ENCODE results near the gene ALAD.
A peak's percentile ranks its signal among the peaks of the same experiment; 100 is the strongest.
"Not testable (repeated sequence)": the region's sequence is repeated elsewhere in the genome, so short reads cannot be mapped to it uniquely, and the experiment has no call there.

The ALAD gene

DNA sequence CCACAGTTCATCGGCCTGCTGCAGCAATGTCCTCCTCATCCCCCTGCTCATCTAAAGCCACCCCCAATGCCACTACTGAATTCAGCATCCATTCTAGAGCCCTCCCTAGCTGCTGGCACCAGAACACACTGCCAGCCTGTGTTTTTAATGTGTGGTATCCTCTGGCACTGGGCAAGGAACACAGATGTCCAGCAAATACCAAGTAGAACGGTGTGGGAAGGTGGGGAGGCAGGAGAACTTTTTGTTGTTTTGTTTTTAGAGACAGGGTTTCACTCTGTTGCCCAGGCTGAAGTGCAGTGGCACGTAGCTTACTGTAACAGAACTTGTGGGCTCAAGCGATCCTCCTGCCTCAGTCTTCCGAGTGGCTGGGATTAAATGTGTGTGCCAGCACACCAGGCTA is 29.0 kb downstream of the ALAD start:
- no peak for DNase-seq

DNA sequence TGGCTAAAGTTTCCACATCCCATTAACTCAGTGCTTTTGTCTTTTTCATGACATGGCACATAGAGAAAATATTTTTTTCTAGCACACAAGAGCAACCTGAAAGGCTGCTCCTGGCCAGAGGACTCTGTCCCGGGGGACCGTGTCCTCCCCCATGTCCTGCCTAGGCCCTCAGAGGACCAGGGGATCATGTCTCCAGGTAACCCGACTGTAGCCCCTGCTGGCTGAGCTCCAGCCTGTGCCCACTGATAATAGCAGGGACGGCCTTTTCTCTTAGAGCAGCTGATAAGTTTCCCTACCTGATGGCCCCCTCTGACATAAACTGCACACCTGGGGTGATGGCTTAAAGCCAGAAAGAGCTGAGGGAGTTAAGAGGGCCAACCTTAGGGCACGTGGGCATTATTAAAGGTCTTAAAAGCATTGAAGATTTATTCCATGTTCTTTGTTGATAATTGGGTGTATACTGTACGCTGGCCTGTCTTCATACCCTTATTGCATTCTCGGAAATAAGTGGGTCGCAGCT is 30.2 kb downstream of the ALAD start:
- DNase-seq, result no peak

DNA sequence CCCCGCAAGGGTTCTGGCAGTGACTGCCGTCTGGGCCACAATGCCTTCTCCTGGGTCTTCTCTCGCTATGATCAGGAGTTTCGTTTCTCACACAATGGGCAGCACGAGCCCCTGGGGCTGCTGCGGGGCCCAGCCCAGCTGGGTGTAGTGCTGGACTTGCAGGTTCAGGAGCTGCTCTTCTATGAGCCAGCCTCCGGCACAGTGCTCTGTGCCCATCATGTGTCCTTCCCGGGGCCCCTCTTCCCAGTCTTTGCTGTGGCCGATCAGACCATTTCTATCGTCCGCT is 31.3 kb downstream of the ALAD start:
- no peak for DNase-seq

DNA sequence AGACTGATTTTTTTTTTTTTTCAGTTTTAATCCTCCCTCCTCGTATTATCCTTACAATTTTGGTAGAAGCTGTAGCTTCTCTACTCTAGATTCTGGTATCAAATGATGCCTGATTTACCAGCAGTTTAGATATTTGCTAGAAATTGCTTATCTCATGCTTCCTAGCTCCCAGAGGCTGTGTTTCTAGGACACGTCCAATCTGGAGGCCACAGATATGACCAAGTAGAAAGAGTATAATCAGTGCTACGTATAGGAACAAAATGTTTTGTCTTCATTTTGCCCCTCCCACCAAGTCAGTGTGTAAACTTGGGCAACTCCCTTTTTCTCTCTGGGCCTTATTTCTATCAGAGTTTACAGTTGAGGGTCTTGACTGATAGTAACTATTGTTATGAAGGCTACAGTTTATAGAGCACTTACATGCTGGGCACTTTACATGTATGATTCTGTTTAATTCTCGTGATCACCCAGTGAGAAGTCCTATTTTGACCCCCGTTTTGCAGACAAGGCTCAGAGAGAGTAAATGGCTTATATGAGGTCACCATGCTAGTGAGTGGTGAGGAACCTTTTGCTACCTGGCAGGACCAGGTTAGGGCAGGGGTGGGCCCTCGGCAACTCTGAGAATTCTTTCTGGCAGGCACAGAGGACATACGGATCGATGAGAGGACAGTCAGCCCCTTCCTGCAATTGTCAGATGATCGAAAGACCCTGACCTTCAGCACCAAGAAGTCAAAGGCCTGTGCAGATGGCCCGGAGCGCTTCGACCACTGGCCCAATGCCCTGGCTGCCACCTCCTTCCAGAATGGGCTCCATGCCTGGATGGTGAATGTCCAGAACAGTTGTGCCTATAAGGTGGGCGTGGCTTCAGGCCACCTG is 31.9 kb downstream of the ALAD start:
- no peak for DNase-seq

DNA sequence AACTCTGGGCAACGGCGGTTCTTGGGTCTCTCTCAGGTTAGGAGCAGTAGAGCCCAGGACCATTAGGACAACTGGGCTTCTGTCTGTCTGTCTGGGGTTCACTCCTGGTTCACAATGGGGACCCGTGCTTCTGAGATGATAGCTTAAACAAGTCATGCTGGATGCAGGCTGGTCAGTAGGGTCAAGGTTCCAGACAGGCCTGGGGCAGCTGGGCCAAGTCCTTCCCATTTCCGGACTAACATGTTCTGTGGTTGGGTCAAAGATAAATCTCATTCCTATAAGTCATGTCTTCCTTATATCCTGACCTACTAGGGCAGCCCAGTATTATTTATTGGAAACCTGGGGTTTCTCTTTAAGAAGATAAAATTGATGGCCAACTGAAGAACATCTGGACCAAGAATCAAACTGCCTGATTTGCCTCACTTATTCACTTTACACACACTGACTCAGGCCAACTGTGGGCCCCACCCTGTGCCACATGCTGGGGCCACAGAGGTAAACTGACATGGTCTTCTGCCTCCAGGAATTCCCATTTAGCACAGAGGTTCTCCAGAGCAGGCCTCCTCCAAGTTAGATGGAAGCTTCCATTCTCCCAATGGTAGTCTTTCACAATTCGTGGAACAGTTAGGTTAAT is 32.6 kb downstream of the ALAD start:
- no peak for DNase-seq

DNA sequence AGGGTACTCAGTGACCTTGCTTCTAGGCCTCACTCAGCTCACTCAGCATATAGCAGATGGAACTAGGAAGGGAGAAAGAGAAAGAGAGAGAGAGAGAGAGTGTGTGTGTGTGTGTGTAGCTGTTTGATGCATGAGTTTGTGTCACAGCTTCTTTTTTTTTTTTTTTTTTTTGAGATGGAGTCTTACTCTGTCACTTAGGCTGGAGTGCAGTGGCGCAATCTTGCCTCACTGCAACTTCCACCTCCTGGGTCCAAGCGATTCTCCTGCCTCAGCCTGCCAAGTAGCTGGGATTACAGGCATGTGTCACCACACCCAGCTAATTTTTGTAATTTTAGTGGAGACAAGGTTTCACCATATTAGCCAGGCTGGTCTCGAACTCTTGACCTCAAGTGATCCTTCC is 35.4 kb downstream of the ALAD start:
- not testable (repeated sequence) for DNase-seq

DNA sequence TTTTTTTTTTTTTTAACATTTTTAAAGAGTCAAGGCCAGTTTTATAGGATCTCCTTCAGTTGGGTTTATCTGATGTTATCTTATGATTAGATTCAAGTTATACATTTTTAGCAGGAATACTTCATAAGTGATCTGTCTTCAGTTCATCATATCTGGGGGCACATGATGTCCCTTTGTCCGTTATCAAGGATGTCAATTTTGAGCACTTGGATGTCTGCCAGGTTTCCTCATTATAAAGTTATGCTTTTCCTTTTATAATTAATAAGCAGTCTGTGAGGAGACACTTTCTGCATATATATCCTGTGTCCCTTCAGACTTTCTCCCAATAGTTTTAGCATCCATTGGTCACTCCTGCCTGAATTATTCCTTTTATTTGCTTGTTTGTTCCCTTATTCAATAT is 36.1 kb downstream of the ALAD start:
- no peak for DNase-seq

DNA sequence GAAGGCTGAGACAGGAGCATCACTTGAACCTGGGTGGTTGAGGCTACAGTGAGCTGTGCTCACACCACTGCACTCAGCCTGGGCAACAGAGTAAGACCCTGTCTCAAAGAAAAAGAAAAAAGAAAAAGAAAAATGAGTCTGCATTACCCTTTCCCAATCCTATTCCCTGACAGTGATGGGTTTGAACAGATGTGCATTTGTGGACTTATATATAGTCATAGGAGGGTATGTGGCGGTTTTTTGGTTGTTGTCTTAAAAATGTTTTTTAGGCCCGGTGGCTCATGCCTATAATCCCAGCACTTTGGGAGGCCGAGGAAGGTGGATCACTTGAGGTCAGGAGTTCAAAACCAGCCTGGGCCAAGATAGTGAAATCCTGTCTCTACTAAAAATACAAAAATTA is 37.7 kb downstream of the ALAD start:
- DNase-seq, result no peak

DNA sequence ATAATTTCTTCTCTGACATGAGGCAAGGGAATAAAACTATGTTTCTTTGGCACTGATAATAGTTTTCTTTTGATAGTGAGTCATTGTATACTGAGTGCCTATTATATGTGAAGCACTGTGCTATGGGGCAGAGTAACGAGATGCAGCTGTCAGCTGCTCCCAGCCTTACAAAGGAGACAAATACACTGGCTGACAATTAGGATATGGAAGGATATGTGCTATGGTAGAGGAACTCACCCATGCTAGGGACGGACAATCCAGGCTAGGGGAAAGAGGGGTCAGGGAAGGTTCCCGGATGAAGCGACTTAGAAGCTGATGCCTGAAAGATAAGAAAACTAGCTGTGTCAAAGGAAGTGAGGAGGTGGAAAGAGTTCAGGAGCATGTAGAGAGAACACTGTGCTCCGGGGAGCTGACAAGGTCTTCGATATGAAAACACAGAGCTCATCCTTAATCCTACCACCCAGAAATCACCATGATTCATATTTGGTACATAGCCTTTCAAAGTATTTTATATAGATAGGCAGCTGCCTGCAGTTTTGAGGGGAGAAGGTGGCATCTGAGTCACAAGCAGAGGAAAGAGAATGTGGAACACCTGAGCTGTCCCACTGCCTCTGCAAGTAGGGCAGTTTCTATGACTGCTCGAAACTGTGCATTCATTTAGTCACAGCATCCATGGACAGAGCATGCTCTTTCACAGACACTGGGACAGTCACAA is 39.6 kb downstream of the ALAD start:
- DNase-seq, result no peak

DNA sequence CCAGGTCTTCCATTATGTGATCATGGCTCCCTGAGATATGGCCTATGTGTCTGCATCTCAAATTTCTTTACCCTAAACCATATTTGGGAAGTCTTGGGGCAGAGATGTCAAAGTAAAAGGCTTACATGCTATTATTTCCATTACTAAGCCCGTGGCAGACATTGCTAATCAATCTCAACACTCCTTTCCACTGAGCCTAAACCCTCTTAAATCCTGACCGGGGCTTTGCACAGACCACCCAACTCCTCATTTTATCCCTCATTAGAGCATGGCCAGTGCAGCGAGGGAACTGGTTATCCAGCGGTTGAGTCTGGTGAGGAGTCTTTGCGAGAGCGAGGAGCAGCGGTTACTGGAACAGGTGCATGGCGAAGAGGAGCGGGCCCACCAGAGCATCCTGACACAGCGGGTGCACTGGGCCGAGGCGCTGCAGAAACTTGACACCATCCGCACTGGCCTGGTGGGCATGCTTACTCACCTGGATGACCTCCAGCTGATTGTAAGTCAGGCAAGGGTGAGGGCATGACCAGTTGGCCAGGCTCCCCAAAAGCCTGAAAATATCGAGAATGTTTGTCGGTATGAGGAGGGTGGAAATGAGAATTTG is 40.7 kb downstream of the ALAD start:
- no peak for DNase-seq

DNA sequence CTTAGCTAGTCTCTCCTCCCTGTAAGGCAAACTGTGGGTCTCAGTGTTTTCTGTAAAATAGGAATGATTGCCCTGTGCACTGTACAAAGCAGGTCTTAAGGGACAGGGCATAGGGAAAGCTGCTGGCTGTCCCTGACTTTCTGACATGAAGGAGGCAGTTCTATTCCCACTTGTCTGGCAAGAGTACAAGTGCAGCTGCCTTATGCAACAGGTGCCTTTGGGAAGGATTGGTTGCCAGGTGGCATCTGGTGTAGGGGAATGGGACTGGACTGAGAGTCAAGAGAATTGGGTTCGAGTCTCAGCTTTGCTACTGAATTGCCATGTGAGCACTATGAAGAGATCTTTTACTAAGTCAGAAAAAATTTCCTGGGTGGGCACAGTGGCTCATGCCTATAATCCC is 41.7 kb downstream of the ALAD start:
- no peak for DNase-seq

DNA sequence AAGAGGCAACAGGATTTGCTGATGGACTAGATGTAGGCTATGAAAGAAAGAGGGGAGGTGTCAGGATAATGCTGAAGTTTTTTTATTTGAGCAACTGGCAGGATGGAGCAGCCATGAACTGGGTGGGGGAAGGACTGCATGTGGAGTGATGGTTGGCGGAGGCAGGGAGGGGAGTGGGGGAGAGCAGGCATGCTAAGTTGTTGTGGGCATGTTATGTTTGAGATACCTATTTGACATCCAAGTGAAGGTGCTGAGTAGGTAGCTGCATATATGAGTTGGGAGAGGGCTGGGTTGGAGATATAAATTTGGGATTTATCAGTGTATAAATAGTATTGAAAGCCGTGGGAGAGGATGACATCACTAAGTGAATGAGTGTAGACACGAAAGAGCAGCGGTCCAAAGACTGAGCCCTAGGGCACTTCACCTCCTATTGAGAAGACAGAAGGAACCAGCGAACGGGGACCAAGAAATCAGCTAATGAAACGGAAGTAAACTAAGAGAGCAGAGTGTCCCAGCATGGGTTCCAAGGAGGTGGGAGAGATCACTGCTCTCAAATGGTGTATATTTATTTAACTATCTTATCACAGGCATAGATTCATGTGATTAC is 44.3 kb downstream of the ALAD start:
- DNase-seq, result no peak

DNA sequence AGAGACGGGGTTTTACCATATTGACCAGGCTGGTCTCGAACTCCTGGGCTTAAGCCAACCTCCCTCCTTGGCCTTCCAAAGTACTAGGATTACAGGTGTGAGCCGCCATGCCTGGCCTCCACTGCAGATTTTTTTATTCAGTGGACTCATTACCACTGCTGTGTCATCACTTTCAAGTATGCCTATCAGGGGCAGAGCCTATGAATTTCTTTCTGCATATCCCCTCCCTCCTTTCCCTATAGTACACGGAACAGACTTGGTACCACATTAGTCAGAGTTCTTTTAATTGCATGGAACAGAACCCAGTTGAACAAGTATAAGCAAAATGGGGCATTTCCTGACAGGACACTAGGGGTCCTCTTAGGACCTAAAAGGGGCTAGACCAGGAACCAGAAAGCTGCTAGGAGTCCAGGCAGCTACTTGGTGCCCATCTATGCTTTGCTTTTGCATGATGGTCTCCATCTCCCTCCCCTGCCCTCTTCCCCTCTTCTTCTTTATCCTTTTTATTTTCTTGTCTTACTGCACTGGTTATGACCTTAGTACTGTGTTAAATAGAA is 46.0 kb downstream of the ALAD start:
- DNase-seq, result no peak

DNA sequence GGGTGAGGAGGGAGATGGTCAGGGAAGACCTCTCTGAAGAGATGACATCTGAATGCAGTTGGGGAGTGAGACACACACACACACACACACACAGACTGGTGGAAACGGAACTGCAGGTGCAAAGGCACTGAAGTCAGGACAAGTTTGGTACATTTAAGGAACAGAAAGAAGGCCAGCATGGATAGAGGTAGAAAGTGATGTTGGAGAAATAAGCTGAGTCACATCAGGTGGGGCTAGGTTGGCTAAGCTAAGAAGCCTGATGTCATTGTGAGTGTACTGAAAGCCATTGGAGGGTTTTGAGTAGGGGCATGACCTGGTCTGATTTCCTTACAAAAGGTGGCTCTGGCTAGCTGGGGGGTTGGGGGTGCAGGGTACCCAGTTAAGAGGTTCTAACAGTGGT is 48.7 kb downstream of the ALAD start:
- DNase-seq, result peak; percentile 33

DNA sequence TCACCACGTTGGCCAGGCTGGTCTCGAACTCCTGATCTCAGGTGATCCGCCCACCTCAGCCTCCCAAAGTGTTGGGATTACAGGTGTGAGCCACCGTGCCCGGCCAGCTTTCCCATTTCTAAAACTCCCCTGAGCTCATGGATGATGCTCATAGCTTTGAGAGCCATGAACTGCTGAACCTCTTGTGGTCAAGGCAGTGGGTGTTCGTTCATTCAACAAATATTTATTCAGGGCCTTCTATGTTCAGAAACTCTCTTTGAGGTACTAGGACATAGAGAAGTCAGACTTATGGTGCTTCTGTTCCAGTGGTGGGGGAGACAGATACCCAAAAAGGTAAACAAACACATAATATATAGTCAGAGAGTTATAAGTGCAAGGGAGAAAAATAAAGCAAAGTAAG is 49.1 kb downstream of the ALAD start:
- no peak for DNase-seq

DNA sequence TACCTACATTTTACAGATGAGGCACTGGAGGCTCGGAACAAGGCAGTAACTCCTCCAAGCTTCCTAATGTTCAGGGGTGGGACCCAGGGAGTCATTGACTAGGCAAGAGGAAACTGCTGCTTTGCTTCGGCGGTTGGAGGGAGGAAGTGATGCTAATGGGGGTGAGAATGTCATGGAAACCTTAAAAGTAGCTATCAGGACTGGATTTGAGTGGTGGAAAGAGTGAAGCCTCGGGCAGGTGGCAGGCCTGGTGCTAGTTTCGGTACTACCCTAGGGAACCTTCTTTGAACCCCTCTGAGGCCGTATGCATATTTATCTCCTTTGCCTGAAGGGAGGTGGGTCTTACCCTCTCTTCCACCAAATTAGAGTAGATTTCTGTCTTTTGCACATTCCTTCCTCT is 50.1 kb downstream of the ALAD start:
- DNase-seq, result no peak

DNA sequence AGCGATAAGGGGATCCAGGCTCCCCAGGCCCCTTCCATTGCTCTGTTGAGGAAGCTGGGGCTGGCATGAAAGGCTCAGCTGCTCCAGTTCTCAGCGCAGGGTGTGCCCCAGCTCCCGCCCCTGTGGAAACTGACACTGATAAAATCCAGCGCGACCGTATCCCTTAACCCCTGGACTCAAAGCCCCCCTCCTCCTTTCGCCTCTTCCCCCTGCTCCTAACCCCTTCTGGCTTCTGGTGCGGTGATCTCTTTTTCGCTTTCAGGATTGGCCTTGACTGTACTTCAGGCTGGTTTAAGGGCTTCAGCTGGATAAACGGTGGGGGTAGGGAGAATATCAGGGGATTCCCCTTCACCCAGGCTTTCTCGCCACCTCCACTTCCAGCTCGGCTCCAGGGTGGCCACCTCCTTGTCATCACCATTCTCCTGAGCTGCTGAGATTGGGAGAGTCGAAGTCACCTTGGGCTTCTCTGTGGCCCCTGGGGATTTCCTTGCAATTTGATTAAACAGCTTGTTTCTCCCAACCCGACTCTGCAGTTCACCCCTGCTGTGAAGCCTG is 50.9 kb downstream of the ALAD start:
- DNase-seq, result no peak

DNA sequence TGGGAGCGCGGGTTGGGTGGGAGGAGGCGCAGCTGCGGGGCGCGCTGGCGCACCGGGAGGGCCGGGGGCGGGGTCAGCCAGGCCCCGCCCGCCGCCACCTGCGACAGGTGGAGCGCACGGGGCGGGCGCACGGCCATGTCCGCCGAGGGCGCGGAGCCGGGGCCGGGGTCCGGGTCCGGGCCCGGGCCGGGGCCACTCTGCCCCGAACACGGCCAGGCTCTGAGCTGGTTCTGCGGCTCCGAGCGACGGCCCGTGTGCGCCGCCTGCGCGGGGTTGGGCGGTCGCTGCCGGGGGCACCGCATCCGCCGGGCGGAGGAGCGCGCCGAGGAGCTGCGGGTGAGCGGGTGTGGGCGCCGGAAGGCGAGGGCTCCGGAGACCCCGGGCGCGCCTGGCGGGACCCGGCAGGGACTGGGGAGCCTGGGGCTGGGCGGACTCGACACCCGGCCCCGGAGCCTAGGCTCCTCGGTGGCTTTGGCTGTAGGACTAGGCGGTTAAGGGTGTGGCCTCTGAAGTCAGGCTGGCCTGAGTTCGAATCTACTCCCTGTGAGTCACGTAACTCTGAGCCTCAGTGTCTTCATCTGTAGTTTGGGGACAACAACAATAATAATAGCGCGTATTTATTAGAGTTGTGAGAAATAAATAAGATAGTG is 51.5 kb downstream of the ALAD start, which contains the start of gene BSPRY:
Gene BSPRY (plus strand): TSS at position 97 of the 650 bp plus-strand sequence. CDS start 39 bp downstream, at position 136.
- peak; percentile 69 for DNase-seq

DNA sequence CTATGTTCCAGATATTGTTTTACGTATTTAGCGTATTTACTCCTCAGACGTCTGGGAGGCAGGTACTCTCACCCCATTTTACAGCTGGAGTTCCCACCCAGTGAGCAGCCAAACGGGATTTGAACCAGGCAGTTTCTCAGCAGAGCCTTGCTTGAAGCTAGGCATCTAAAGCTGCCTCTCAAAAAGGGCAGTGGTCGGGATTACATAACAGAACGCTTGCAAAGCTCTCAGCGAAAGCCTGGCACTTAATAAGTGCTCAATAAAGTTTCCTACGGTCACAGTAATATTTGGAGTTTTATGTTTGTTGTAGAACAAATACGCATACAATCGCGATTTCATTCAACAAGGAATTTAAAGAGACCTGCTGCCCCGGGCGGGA is 52.0 kb downstream of the ALAD start:
- no peak for DNase-seq

DNA sequence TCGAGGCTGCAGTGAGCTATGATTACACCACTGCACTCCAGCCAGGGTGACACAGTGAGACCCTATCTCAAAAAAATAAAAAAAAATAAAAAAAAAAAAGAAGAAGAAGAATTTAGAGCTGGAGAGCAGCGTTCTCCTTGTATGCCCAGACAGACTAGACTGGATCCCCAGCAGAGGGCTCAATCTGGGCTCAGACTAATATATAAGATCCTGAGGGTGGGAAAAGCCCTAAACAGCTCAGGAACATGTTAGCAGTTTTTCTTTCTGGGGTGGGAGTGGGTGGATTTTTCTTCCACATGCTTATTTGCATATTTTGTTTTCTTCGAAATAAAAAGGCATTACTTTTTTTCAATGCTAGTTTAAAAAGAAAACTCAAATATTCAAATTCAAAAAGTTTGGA is 52.6 kb downstream of the ALAD start:
- no peak for DNase-seq

DNA sequence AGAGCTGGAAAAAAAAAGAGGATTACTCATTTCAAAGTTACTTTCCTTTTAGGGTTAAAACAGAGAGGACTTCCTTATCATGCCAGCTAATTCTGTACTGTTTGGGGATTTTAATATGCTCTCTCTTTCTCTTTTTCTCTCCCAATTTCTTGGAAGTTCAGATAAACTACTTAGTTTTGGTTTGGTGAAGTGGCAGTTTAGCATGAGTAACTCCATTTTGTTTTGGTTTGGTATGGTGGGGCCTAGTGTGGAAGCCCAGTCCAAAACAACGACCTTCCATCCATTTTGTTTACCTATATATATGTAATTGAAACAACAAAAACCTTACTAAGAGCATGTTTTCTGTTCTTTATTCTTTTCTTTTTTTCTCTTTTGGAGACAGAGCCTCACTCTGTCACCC is 55.4 kb downstream of the ALAD start:
- no peak for DNase-seq

DNA sequence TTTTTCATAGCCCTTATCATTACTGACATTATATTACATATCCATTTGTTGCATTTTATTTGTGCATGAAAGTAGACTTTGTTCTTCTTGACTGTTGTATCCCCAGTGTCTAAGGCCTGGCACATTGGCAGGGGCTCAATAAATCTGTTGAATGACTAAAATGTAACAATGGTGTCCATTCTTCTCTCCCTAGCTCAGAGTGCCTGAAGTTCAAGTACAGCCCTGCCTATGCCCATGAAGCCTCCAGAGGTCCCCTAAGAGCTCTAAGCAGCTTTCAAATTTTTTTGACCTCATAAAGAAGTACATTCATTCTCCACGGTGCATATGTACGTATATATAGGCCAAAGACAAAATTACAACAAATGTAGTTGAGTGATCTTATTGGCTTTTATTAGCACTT is 55.9 kb downstream of the ALAD start:
- DNase-seq, result no peak

Data from activated CD8-positive, alpha-beta memory T cell treated with anti-CD3 and anti-CD28 coated beads for 24 hours (primary cell).